ENCODE data around the gene MRPL44.

The MRPL44 gene

DNA sequence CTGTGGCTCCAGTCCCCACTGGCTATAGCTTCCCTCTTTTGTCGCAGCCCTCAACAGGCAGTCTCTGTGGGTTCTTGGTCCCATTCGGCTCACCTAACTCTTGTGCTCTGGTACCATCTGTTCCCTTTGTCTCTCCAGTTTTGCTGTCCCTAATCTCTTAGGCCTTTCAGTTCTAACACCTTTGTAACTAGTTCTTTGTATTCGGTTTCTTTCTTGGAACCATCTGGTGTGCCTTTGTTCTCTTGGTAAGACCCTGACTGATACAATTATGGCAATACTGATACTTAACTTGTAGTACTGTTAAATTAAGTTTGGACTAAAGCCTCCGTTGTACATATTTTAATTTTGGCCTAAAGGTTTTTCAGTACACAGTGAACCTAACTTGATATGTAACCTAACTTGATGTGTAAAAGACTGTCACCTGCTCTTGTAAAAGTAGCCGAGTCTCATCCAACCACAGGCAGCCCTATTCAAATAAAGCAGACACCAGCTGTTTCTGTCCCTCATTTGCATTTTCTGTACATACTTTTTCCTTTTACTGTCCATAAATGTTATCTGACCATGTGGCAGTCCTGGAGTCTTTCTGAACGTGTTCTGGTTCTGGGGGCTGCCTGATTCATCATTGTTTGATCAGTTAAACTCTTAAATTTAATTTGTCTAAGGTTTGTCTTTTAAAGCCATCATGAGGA lies 4.8 kb upstream of the MRPL44 start:
- DNase-seq (ENCODE audit: low read depth) = no peak
- no peak overlapping the region for H3K4me3 ChIP-seq (ENCODE audit: low read depth, low read length)
- no peak for TF ChIP-seq CTCF (IDR thresholded peaks at IDR 0.05; ENCODE audit: control insufficient read depth, extremely low read depth, insufficient read depth)

DNA sequence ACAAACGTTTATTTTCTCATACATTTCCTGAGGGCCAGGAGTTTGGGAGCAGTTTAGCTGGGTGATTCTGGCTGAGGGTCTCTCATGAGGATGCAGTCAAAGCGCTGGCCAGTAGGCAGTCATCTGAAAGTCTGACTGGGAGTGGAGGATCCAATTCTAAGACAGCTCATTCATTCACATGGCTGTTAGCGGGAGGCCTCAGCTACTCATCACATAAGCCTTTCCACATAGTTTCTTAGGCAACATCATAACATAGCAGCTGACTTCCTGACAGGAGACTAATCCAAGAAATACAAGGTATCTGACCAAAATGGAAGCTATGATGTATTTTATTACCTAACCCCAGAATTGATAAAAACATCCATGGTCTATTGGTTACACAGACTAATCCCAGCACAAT lies 2.9 kb upstream of the MRPL44 start:
- no peak for DNase-seq (ENCODE audit: low read depth)
- no peak overlapping the region for H3K4me3 ChIP-seq (ENCODE audit: low read depth, low read length)
- TF ChIP-seq CTCF (IDR thresholded peaks at IDR 0.05; ENCODE audit: control insufficient read depth, extremely low read depth, insufficient read depth) = no peak

- no peak overlapping the region for H3K4me3 ChIP-seq (ENCODE audit: low read depth, low read length)
- DNase-seq (ENCODE audit: low read depth) = no peak
- TF ChIP-seq CTCF (IDR thresholded peaks at IDR 0.05; ENCODE audit: control insufficient read depth, extremely low read depth, insufficient read depth) = no peak
These were observed 963 bp upstream of the MRPL44 start for GRCh38 chr2:223956300-223956699.

DNA sequence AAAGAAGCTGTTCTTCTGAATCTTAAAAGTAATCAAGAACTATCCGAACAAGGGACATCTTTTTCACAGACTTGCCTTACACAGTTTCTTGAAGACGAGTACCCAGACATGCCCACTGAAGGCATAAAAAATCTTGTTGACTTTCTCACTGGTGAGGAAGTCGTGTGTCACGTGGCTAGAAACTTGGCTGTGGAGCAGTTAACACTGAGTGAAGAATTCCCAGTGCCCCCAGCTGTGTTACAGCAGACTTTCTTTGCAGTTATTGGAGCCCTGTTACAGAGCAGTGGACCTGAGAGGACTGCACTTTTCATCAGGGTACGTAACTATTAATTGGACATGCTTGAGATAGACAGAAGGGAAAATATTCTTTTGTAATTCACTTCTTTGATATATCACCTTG lies 2.4 kb downstream of the MRPL44 start:
- no peak overlapping the region for H3K4me3 ChIP-seq (ENCODE audit: low read depth, low read length)
- no peak for TF ChIP-seq CTCF (IDR thresholded peaks at IDR 0.05; ENCODE audit: control insufficient read depth, extremely low read depth, insufficient read depth)
- no peak for DNase-seq (ENCODE audit: low read depth)

DNA sequence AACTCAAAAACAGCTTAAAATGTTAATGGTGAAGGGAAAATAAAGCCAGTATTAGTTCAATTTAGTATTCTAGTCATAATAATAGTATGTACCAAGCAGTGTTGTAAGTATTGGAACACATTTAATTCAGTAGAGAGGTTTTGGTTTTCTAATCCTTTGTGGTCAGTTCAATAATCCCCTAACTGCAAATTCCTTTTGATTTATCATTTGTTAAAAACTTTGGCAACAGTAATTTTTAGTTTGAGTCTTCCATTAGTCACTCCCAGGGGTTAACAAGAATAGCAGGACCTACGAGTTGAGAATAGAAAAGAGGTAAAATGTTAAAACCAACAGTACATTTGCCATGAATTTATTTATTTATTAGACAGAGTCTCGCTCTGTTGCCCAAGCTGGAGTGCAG lies 10.7 kb downstream of the MRPL44 start:
- DNase-seq (ENCODE audit: low read depth) = no peak
- H3K4me3 ChIP-seq (ENCODE audit: low read depth, low read length) = no peak overlapping the region
- TF ChIP-seq CTCF (IDR thresholded peaks at IDR 0.05; ENCODE audit: control insufficient read depth, extremely low read depth, insufficient read depth) = no peak

- H3K4me3 ChIP-seq (ENCODE audit: low read depth, low read length) = no peak overlapping the region
- no peak for TF ChIP-seq CTCF (IDR thresholded peaks at IDR 0.05; ENCODE audit: control insufficient read depth, extremely low read depth, insufficient read depth)
- no peak for DNase-seq (ENCODE audit: low read depth)
These were observed 12.1 kb downstream of the MRPL44 start for GRCh38 chr2:223969315-223969714.

DNA sequence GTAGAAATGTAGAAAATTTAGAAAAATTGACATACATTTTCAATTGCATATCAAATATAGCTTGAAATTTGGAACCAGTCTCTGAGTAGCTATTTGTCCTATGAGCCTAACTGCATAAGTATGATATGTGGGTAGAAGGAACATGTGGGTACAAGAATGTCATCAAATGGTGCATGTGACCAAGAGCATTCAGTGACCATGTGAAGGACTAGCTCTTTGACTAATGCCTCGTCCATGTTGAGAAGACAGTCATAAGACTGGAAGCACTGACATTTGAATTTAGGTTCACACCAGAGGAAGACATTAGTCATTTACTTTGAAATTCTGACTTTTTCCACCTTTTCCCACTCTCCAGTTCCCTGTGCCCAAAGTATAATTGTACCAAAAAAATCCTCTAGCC lies 12.6 kb downstream of the MRPL44 start:
- no peak for TF ChIP-seq CTCF (IDR thresholded peaks at IDR 0.05; ENCODE audit: control insufficient read depth, extremely low read depth, insufficient read depth)
- DNase-seq (ENCODE audit: low read depth) = no peak
- H3K4me3 ChIP-seq (ENCODE audit: low read depth, low read length) = no peak overlapping the region
